Endothelial cell of umbilical vein (primary cell): ENCODE measurements around the gene DENND4B. TPM values are rescaled to one million over a fixed set of nuclear protein-coding genes. Genes with fewer than 3 reads are reported as not detected.

Experiments
- BruUV-seq: library from RNA; stranded (reverse); fragments of 400-500 nt; replicated peaks from 2 replicates; lab custom pipeline; 2021; lab: Mats Ljungman, UMichigan
- CTCF ChIA-PET: fragments of 300-600, 350-600 bp; sonication (Branson Sonifier 250); formaldehyde crosslinking; loops from one replicate; lab custom pipeline; 2021; ENCODE audit warnings: antibody characterized with exemption, inconsistent platforms; lab: Charles Lee
- POLR2A ChIA-PET: fragments of 300-600, 350-600 bp; sonication (Branson Sonifier 250); formaldehyde crosslinking; loops from one replicate; lab custom pipeline; 2021; ENCODE audit warnings: antibody characterized with exemption, inconsistent platforms; lab: Charles Lee
- DNase-seq: peaks from one replicate; pipeline ENCODE4 v3.0.0-alpha.2; 2011; ENCODE audit warnings: low read depth, low spot score
- FAIRE-seq: peaks from 2 replicates; lab custom pipeline; 2011; peaks lifted over from hg19 to GRCh38; lab: Jason Lieb, UNC
- H2AFZ ChIP-seq: 2 replicates; pipeline ENCODE4 v1.6.0; 2012; ENCODE audit warnings: low read depth, low read length, control low read depth, inconsistent platforms
- H3K27ac ChIP-seq: 2 replicates; pipeline ENCODE4 v1.5.1; 2011; ENCODE audit warnings: low read depth, mild to moderate bottlenecking, control low read depth, low read length, moderate library complexity; ENCODE audit not compliant: insufficient read depth
- H3K27me3 ChIP-seq, 2 experiments: 2 replicates each; pipeline versions ENCODE4 v1.6.0 to v1.6.1; 2011; ENCODE audit warnings: low read length in 2 of 2, mixed read lengths in 1 of 2; ENCODE audit not compliant: control insufficient read depth in 2 of 2, insufficient read depth in 2 of 2
- H3K36me3 ChIP-seq, 2 experiments: 2 replicates in 1 of 2; 3 replicates in 1 of 2; pipeline ENCODE4 v1.5.1; 2011; ENCODE audit warnings: low read length in 2 of 2, mild to moderate bottlenecking in 1 of 2, moderate library complexity in 1 of 2; ENCODE audit not compliant: control insufficient read depth in 2 of 2, insufficient read depth in 2 of 2; ENCODE audit errors: extremely low read depth in 1 of 2
- H3K4me1 ChIP-seq: 3 replicates; pipeline ENCODE4 v1.5.1; 2011; ENCODE audit warnings: mild to moderate bottlenecking, low read length; ENCODE audit not compliant: control insufficient read depth, insufficient read depth; ENCODE audit errors: extremely low read depth
- H3K4me2 ChIP-seq: 2 replicates; pipeline ENCODE4 v1.6.1; 2011; ENCODE audit warnings: low read length, control low read depth, mixed read lengths; ENCODE audit not compliant: insufficient read depth
- H3K4me3 ChIP-seq, 3 experiments: fragments of 200-600 bp in 1 of 3; sonication (generic), shearing (Covaris generic) in 1 of 3; replicated peaks in 1 of 3; 2 replicates each; pipeline ENCODE4 v1.5.1; 2011 to 2016; ENCODE audit warnings: control low read depth in 3 of 3, low read length in 3 of 3, mild to moderate bottlenecking in 2 of 3, inconsistent platforms in 1 of 3, low read depth in 1 of 3, moderate library complexity in 1 of 3; ENCODE audit not compliant: insufficient read depth in 1 of 3
- H3K79me2 ChIP-seq: 2 replicates; pipeline ENCODE4 v1.6.0; 2012; ENCODE audit warnings: low read length, inconsistent platforms; ENCODE audit not compliant: control insufficient read depth, insufficient read depth
- H3K9ac ChIP-seq: replicated peaks from 2 replicates; pipeline ENCODE3; 2011; ENCODE audit warnings: low read length, control low read depth; ENCODE audit not compliant: insufficient read depth; ENCODE audit errors: extremely low read depth
- H3K9me1 ChIP-seq: replicated peaks from 3 replicates; pipeline ENCODE4 v1.6.0; 2011; ENCODE audit warnings: mild to moderate bottlenecking, low read length; ENCODE audit not compliant: control insufficient read depth, insufficient read depth; ENCODE audit errors: extremely low read depth
- H3K9me3 ChIP-seq: replicated peaks from 2 replicates; pipeline ENCODE4 v1.5.1; 2012; ENCODE audit warnings: low read length, inconsistent platforms; ENCODE audit not compliant: control insufficient read depth, insufficient read depth
- H4K20me1 ChIP-seq: replicated peaks from 2 replicates; pipeline ENCODE3; 2011; ENCODE audit warnings: mild to moderate bottlenecking, low read length; ENCODE audit not compliant: control insufficient read depth, insufficient read depth; ENCODE audit errors: extremely low read depth
- EZH2 ChIP-seq: IDR thresholded peaks from 2 replicates; pipeline ENCODE4 v1.6.1; 2012; ENCODE audit warnings: borderline replicate concordance, low read depth, mild to moderate bottlenecking, moderate library complexity, low read length, inconsistent platforms; ENCODE audit not compliant: severe bottlenecking
- FOS ChIP-seq: IDR thresholded peaks from 2 replicates; pipeline ENCODE4 v1.6.1; 2011; ENCODE audit warnings: mild to moderate bottlenecking, low read length, moderate library complexity, borderline replicate concordance; ENCODE audit not compliant: insufficient read depth
- GATA2 ChIP-seq: IDR thresholded peaks from 2 replicates; pipeline ENCODE4 v1.7.0; 2011; ENCODE audit warnings: low read depth, mild to moderate bottlenecking, moderate library complexity, mixed read lengths, low read length; ENCODE audit not compliant: insufficient read length, insufficient read depth
- JUN ChIP-seq: IDR thresholded peaks from 2 replicates; pipeline ENCODE4 v1.6.1; 2011; ENCODE audit warnings: borderline replicate concordance, low read depth; ENCODE audit not compliant: insufficient read length, insufficient read depth
- MYC ChIP-seq: IDR thresholded peaks from one replicate; pipeline ENCODE4 v1.6.1; 2011; ENCODE audit warnings: mild to moderate bottlenecking, low read depth, low read length
- POLR2A ChIP-seq: IDR thresholded peaks from 2 replicates; pipeline ENCODE4 v1.6.1; 2012; ENCODE audit warnings: low read depth, mild to moderate bottlenecking, control low read depth, low read length
- dilution Hi-C: fragments of 300-500 bp; cut with MboI; formaldehyde crosslinking; loops from one replicate; pipeline ENCODE4 v1.15.0; 2019; ENCODE audit warnings: low sequenced_read_pairs; ENCODE audit not compliant: extremely low pct_ligation_motif_present
- intact Hi-C: fragments of 100-400 bp; cut with micrococcal nuclease; formaldehyde crosslinking; loops from one replicate; pipeline ENCODE4 v1.10.0; 2022
- polyA plus RNA-seq, 4 experiments: library from polyadenylated mRNA; depleted of rRNA in 3 of 4; stranded (reverse) in 3 of 4; unstranded in 1 of 4; fragments of >200 nt; gene quantifications; 2 replicates each; pipeline versions ENCODE4 v1.2.1 to v1.2.3, GENCODE V29; 2011 to 2012; ENCODE audit warnings: missing spikeins in 1 of 4
- total RNA-seq: library from RNA; stranded (reverse); gene quantifications from 2 replicates; pipeline ENCODE4 v1.2.3, GENCODE V29; 2021
- TF ChIP-seq, protein P1 (sequence below): IDR thresholded peaks from 2 replicates; pipeline ENCODE4 v1.6.1; 2011; ENCODE audit not compliant: insufficient read depth, insufficient read length

The DENND4B gene
- total and polyA plus RNA-seq, 2 donors (not counting 3 experiments of a cell fraction or from before 2014, with no cell fraction given) = 35.6 to 57.8 TPM

DNA sequence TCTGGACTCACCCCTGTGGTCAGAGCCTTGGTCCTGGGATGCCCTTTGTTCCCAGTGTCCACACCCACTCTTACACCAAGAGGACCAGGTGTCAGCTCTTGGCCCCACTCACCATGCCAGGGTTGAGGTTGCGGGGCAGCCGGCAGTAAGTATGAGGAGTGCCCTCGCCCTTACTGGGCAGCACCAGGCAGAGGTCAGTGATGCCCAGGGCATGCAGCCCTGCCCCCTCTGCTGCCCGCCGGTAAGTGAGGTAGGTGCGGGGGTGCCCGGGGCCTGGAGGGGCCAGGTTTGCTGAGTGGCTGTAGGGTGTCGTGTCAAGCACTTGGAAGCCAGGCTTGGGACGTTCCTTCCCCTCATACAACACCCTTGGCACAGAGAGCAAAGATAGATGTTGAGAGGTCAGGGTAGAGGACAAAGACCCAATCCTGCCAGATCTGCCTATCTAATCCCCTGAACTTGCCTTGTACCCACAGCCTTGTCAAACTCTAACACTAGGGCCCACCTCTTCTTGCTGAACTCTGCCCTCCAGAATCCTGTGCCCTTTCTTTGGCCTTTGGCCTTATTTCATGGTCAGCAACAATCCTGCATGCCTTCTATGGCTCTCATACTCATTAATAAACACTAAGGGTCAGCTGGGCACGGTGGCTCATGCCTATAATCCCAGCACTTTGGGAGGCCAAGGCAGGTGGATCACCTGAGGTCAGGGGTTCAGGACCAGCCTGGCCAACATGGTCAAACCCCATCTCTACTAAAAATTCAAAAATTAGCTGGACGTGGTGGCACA is 3.6 kb downstream of the DENND4B start:
- POLR2A ChIA-PET = interaction anchor here (0.6 kb wide), 1 partner anchor 47 kb away, joined by 8 read pairs; no protein-coding TSS in a partner anchor
- H3K9me1 ChIP-seq = no peaks in the 10 kb centered on the region
- H3K4me3 ChIP-seq = no peak overlapping the region
- peaks cover 2 to 36% of the 10 kb centered on the region in 2 experiments for H3K36me3 ChIP-seq
- intact Hi-C loops = no loop called here
- H3K9me3 ChIP-seq = no peaks in the 10 kb centered on the region
- H3K79me2 ChIP-seq = peaks cover 16% of the 10 kb centered on the region
- H3K4me1 ChIP-seq = peaks cover 9% of the 10 kb centered on the region
- no peak overlapping the region for H3K27ac ChIP-seq
- CTCF ChIA-PET = interaction anchor here (3.9 to 5.3 kb wide), 3 partner anchors 15 to 121 kb away, joined by 34 to 65 read pairs (median 37); partner anchors contain the start of gene CREB3L4
- TF ChIP-seq GATA2 = no peak
- TF ChIP-seq, protein P1, sequence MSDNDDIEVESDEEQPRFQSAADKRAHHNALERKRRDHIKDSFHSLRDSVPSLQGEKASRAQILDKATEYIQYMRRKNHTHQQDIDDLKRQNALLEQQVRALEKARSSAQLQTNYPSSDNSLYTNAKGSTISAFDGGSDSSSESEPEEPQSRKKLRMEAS = no peak
- TF ChIP-seq POLR2A = no peak
- no peak for TF ChIP-seq JUN
- TF ChIP-seq FOS = no peak
- no peak for TF ChIP-seq EZH2
- no peak for TF ChIP-seq MYC
- no TSS peak for BruUV-seq
- FAIRE-seq (no peak), DNase-seq (no peak)
- no peaks in the 10 kb centered on the region for H3K27me3 ChIP-seq
- dilution Hi-C loops = no loop called here
- H3K4me2 ChIP-seq = no peak overlapping the region
- no peaks in the 10 kb centered on the region for H4K20me1 ChIP-seq
- no peak overlapping the region for H2AFZ ChIP-seq
- no peak overlapping the region for H3K9ac ChIP-seq
